Muscle of back (tissue), 11 donors: ENCODE data around the gene PAX5. TPM values are rescaled to one million over a fixed set of nuclear protein-coding genes. Genes with fewer than 3 reads are reported as not detected.

Experiments
- DNase-seq, 3 donors: peaks; one replicate each; pipeline versions ENCODE4 v3.0.0 to v3.0.0-alpha.2; 2013
- polyA plus RNA-seq, 10 donors: library from polyadenylated mRNA; unstranded; fragments of 120-200 nt; gene quantifications; one replicate each; pipeline ENCODE4 v1.2.1, GENCODE V29; 2013; ENCODE audit not compliant: insufficient read length in 10 of 10

The PAX5 gene
- polyA plus RNA-seq, 10 donors = 0.01 to 0.50 (median 0.26) TPM

DNA sequence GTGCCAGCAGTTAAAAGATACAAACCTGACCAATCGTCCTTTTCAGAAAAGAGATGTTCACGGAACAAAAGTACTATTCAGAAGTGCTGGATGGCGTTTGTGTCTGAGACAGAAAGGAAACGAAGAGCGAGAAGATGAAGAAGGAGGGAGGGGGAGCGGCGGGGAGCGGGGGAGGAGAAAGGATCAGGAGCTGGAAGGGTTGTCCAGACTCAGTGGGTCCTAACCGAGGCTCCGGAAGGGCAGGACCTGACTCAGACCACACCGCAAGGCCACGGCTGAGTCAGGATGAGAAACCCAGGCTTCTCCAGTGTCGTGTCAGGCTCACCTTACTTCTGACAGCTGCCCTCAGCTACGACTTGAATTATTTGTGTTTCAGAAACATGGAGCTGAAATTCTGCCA is 46.2 kb downstream of the PAX5 start:
- no peak for DNase-seq

DNA sequence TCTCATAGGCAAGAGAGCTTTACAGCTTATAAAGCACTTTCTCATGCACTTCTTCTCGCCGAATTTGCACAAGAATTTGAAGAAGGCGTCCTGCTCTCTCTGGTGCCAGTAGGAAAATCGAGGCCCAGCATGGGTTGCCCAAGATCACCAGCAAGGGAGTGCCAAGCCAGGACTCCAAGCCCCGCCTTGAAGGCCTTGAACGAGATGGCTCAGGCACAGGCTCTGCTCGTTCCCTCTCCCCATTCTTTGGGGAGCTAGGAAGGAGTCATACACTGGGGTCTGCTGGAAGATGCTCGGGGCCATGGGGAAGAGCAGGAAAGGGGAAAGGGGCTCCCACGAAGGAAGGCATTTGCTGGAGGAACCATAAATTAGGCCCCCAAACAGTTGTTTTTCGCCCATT is 46.7 kb downstream of the PAX5 start:
- DNase-seq = no peak

DNA sequence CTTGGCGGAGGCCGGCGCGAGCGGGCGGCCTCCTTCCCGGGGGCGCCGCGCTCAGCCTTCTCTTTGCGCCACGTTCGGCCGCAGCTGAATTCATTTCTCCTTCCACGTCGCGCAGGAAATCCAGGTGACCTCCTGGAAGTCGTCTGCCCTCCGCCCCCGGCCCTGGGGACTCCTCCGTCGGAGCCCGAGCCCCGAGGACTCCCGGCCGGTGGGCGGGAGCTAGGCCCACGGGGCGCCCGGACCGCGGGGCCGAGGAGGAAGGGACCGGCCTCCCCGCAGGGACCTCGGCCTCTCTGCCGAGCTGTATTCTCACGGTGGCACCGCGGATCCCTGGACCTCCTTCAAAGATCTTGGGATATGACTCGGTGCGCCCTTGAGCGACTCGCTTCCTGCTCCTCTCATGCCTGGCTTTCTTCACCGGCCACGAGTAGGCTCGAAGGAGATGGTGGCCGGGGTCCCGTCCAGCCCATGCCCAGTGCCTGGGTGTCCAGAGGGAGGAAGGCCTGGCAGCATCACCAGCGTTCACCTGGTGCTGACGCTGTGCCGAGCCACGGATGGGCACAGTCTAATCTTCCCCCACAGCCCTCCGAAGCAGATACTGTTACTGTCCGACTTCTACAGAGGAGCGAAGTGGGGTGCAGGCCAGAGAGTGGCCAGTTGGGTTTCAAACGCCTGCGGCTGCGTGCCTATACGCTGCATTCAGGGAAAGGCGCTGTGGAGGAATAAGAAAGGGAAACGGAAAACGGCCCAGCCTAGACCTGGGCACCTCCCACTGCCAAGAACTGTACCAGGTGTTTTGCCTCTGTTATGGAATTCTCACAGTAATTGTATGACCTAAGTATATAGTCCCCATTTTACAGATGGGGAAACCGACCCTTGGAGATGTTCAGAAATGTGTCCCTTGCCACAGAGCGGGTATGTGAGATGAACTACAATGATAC is 47.3 kb downstream of the PAX5 start:
- DNase-seq = no peak

DNA sequence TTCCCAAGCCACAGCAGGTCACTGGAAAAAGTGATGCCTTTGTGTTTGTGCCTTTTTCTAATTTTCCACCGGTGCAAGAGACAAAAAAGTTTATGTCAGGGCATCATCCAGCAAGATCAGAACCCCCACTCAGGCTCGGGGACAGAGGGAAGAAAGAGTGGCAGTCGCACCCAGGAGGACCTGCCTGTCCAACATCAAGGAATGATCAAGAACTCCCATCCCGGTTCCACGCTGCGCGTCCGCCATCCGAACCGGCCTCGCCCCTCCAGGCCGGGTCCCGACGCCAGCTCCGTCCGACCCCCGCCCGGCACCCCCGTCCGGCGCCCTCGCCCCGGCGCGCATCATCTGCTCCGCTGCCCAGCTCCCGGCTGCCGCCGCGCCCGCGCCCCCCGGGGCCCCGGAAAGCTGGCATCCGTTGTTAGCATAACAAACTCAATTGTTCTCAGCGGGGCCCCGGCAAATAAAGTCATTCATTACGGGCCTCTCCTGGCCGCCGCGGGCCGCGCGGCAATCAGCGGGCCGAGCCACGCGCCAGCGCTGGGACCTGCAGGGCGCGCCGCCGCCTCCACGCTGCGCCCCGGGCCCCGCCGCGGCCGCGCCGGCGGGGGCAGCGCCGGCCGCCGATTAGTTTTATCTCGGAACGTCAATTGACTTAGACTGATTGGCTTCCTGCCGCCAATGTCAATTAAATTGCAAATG is 48.1 kb downstream of the PAX5 start:
- DNase-seq = no peak

DNA sequence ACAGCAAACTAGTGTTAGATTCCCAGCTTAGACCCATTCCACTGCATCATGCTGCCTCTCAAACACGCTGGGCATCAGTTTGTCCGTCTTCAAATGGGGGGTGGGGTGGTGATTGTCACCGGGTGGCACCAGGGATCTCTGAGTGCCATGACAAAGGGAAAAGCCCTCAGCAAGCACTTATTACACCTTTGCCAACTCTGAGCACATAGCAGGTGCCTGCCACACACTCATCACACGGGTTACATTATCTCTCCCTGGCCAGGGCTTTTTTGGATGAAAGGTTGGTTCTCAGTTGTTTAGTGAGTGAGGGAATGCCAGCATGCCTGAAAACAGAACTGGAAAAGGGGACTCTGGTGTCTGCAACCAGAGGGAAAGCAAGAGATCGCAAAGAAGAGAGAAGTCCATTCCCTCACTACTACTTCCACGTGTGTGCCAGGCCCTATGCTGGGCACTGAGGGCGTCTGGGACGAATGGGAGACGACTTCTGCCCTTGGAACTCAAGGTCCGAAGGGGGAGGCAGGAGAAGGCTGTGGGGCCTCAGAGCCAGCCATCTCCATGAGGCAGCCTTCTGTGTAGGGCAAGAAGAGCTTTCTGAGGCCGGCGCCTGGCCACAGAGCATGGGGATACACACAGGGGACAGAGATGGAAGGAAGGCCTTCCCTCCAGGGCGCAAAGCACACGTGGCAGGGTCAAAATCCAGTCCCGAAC is 48.9 kb downstream of the PAX5 start:
- DNase-seq = no peak

DNA sequence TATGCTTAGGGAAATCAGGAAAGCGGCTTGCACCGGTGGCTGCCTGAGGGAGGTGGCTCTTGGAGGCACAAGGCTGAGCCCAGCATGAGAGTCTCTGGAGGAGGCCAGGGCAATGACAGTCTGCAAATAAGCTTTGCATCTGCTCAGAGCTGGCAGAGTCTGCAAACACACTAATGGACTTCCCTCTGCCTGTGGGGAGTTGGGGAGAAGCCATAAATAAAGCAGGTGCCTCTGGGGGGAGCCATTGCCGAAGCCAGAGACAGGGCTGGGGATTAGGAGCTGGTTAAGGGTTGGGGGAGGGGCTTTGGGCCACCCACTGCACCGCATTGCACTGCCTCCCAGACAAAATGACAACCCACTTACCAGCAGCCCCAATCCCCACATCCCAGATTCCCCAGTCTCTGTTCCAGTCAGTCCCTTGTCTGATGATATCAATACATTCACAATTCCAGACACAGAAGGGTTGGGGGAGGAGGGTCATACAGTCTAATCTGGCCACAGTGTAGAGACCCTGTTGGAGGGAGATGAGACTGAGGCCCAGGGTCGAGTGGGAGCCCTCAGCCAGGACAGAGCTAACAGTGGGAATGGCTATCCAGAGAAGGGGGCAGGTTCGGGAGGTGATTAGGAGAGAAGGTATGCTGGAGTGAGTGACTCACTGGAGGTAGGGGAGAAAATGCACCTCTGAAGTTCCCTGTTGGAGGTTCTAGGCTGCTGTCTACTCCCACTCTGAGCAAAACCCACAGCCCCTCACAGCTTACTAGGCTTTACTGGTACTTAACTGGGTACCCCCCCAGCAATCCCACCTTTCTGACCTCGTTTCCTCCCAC is 53.7 kb downstream of the PAX5 start:
- DNase-seq = no peak

DNA sequence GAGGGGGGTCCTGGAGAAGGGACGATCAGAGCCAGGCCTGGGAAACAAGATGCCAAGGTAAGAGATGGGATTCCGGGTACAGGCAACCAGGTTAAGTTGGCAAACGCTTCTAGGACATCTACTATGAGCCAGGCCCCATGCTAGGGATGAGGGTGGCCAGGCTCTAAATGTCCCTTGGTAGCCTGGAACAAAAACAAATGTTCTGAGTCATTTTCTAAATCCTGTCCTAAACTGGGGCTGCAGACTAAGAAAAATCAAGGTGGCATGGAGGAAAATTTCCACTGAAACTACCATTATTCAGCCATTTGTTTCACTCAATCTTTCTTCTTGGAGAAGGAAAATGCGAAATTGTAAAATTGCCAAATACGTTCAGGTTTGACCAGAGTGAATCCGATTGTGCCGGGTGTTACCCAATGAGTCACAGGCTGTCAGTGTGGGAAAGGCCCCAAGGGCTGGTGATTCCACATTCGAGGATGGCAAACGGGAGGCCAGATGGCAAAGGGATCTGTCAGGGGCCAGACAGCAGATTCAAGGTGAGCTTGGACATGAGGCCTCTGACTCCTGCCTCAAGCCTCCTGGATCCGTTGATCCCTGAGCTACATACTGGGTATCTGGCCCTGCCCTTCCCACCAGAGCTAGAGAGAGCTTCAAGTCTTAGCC is 57.6 kb downstream of the PAX5 start:
- no peak for DNase-seq

DNA sequence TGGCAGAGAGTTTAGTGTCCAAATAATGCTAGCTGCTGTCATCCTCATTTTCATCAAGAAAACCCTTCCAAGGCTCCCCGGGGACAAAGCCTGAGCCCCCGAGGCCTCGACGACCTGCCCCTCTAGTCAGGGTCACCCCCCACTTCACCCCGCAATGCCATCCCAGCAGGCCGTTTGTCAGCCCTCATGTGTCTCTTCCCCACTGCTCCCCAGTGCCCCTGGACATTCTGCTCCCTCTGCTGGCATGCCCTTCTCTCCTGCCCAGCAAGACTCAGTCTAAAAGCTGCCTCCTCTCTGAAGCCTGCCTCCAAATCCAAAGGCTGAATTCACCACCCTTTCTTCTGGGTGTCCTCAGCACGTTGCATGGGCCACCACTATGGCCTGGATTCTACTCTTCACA is 59.3 kb downstream of the PAX5 start:
- no peak for DNase-seq

DNA sequence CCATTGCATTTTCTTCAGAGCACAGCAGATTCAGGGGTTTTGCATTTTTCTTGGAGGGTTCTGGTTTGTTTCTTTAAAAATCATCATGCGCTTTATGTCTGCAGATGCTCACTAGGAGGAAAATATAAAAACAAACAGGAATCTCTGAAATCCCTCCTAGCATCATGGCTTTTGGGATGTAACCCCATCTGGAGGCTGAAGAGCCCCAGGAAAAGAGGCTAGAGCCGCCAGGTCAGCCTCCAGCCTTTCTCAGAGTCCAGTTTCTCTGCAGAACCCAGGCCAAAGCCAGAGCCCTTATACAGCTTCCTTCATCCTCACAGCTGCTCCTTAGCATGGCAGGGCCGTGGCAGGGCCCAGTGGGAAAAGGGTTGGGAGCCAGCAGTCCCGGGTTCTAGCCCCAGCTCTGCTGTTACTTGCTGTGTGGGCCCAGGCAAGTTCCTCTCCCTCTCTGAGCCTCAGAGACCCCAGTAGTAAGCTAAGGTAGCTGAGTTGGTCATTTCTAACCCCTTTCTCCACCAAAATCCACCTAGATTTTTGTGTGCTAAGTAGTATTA is 62.1 kb downstream of the PAX5 start:
- DNase-seq = no peak

DNA sequence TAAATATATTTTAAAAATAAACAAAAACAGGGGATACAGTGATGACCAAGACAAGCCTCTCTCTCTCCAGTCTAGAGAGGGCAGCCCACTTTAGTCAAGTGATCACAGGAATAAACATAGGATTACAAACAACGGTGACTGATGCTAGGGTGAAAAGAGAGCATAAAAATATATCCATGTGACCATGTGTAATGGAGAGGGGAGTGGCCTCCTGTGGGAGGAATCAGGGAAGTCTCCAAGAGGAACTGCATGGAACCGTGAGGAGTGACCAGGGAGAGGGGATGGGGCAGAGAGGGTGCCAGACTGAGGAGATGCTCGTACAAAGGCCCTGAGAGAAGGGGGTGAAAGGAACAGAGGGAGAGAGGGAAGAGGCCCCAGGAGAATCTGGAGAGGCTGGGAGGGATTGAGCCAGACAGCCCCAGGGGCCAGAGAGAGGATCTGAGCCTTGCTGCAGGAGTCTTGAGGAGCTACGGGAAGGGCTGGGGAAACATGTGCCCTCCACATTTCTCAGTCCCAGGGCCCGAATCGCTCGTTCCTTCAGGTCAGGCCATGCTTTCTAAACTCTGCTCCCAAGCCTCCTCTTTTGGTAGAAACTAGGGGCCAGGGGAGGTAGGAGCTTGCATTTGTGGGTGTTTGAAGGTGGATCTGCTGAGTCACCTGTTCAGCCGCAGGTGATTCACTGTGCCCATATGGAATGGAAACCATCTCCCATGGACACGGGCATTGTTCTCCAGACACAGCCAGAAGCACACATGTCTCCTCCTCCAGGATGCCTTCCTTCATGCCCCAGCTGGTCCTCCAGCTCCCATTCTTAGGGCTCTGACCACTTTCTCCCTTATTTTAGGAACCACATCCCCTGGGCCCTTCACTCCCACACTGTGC is 63.8 kb downstream of the PAX5 start:
- no peak for DNase-seq

DNA sequence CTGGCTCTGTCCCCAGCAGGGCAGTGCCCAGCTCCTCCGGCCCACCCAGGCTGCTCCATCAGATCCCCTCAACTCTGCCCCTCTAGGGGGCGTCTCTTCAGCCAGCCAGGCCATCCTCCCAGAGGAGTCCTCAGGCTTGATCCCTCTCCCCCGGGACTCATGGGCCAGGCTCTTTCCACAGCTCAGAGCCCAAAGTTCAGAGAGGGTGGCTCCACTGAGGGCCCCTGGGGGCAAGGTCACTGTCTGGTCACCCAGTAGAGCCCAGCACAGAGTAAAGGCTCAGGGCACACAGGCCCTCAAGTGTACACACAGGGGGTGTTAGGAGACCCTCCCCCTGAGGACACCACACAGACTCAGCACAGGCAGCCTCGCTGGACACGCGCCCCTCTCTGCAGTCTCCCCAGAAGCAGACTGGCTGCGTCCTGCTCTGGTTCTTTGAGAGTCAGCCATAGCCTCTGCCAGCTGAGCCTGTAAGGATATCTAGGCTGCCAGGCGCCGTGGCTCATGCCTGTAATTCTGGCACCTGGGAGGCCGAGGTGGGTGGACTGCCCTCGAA is 64.8 kb downstream of the PAX5 start:
- DNase-seq = no peak

DNA sequence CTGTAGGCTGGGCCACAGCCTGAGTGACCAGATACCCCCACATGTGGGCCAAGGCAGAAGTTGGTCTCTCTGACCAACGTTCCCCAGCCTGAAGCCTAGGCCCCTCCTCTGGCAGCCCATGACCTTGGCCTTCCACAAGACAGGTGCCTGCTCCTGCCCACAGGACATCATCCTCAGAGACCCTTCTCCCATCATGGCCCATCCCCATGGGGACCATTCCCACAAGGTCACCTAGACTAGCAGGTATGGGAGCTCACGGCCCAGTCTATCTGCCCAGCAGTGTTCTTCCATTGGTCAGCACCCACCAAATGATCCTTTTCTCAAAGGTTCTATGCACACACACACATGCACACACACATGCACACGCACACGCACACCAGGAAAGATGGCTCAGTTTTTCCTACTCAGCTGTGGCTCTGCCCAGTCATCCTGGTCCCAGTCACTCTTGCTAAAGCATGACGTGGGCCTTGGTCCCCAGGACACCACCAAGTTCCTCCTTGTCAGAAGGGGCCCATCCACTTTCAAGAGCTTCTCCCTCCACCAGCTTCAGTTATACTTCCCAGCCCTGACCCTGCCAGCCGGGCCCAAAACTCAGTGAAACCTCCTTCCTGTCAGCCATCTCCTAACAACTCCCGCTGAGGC is 65.4 kb downstream of the PAX5 start:
- no peak for DNase-seq

DNA sequence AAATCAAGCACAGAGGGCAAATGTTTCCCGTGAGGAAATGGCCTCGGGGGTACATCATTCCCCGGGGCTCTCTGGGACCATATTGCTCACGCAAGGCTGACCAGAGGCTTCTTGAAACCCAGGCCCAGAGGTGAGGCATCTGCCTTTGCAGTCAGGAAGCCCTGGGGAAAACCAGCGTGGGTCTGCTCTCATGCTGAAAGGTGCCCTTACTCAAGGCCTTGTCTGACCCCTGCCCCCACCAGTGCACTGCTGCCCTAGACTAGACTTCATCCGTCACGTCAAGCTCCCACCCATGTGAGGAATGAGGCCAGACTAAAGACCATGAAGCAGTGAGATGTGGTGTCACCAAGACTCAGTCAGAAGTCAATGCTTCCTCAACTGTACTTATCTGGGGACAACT is 66.1 kb downstream of the PAX5 start:
- no peak for DNase-seq

DNA sequence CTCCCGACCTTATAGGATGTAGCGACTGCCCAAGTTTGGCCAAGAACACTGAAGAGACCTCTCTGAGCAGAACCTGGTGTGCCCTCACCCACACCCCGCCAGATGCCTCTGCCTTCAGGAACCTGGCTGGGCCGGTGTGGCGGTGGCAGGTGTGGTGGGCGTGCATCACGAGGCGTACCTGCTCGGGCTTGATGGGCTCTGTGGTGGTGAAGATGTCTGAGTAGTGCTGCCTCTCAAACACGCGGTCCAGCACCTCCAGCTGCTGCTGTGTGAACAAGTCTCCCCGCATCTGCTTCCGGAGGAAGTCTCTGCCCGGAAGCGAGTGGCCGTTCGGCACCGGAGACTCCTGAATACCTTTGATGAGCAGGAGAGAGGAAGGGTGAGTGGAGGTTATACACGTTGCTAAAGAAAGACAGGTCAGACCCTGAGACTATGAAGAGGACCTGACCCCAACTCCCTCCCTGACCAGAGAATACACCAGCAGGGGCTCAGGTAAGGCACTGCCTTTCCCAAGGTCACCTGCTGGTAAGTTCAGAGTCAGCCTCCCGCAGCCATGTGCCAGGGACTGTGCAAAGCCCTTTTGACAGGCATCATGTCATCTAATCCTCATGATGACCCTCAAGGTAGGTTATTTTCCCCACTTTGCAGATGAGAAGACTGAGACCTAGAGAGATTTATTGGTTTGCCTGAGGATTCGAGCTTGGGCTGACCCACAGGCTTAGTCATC is 67.5 kb downstream of the PAX5 start:
- no peak for DNase-seq

DNA sequence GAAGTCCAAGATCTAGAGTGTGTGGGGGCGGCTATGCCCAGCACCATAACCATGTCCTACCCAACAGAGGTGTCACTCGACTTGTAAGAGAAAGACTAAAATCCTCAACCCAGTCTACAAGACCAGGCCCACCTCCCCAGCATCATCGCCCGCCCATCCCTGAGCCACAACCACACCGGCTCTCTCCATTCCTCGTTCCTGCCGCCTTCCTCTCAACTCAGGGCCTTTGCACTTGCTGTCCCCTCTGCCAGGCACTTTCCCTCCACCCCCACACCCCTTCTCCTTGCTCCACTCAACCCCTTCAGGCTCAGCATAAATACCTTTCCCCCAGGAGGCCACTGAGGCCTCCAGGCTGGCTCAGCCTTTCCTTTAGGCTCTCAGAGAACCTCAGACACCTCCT is 69.3 kb downstream of the PAX5 start:
- DNase-seq = no peak

DNA sequence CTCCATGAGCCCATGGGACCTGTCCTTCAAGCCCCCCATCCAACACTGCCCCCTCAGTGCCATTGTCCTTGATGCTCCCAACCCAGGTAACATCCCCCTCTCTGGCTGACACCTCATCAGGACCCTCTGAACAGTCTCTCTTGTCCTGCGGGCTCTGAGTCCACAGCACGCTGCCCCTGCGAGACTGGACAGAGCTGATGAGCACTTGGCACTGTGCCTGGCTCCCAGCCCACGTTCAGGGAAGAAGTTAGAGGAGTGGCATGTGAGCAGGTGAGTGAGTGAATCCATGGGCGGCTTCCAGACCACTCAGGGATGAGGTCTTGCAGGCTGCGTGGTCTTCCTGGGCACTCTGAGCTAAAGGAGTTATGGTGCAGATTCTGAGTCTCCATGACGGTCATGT is 70.7 kb downstream of the PAX5 start:
- no peak for DNase-seq

DNA sequence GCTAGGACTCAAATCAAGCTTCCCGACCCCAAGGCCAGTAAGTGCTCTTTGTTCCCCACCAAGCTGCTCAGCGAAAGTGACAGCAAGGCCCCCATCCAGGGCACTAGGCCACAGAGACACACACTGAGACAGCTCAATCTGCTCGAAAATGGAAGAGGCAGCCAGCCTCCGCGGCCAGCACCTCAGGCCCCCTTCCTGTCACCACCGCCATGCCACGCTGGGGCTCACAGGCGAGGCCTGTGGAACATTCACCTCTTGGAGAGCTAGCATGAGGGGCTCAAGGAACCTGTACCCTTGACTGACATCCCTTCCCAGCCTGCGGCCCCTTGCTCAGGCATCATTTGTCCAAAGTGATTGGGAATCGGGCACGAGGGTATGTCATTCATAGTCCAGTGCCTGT is 71.4 kb downstream of the PAX5 start:
- DNase-seq = no peak
